Prostate gland (tissue), 2 donors: ENCODE results near the gene UPF3A.

Source experiments
- CTCF ChIP-seq, 4 experiments: fragments of 200-600 bp in 2 of 4; fragments of 450-650 bp in 2 of 4; sonication (generic) in 2 of 4; IDR thresholded peaks; 1 replicate in 3 of 4; 2 replicates in 1 of 4; pipeline ENCODE4 v1.5.1; 2016 to 2019; ENCODE audit warnings: antibody characterized with exemption in 4 of 4, mild to moderate bottlenecking in 2 of 4, moderate library complexity in 2 of 4
- POLR2A ChIP-seq: fragments of 450-650 bp; IDR thresholded peaks from one replicate; pipeline ENCODE4 v1.6.1; 2016; ENCODE audit warnings: antibody characterized with exemption, mild to moderate bottlenecking
- POLR2AphosphoS5 ChIP-seq: sonication (generic); formaldehyde crosslinking; IDR thresholded peaks from one replicate; pipeline ENCODE4 v1.6.1; 2017; ENCODE audit warnings: antibody characterized with exemption

- TF ChIP-seq POLR2AphosphoS5 (no peak), CTCF (IDR thresholded peaks at IDR 0.05) (no peak), POLR2A (no peak)
These were observed 38.1 kb downstream of the UPF3A start for GRCh38 chr13:114319441-114319913.
